KMS-11 (cell line): ENCODE results near the gene CAMTA1.

ENCODE experiments used
- H2AFZ ChIP-seq: fragments of 200-600 bp; sonication (generic); 2 replicates; pipeline ENCODE4 v1.6.1; 2016; ENCODE audit warnings: antibody characterized with exemption, mixed run types, low read depth
- H3K27ac ChIP-seq: fragments of 200-600 bp; sonication (generic); 2 replicates; pipeline ENCODE4 v1.6.1; 2016; ENCODE audit warnings: mild to moderate bottlenecking, mixed run types
- H3K27me3 ChIP-seq: fragments of 200-600 bp; sonication (generic); 2 replicates; pipeline ENCODE4 v1.6.1; 2017; ENCODE audit warnings: mild to moderate bottlenecking, low read depth, mixed run types, moderate library complexity; ENCODE audit not compliant: insufficient read depth
- H3K36me3 ChIP-seq: fragments of 200-600 bp; sonication (generic); 2 replicates; pipeline ENCODE4 v1.6.1; 2017; ENCODE audit warnings: mild to moderate bottlenecking, mixed run types; ENCODE audit not compliant: insufficient read depth
- H3K4me1 ChIP-seq: fragments of 200-600 bp; sonication (generic); 2 replicates; pipeline ENCODE4 v1.6.1; 2016; ENCODE audit warnings: mild to moderate bottlenecking, low read depth, mixed run types; ENCODE audit not compliant: poor library complexity, severe bottlenecking
- H3K4me2 ChIP-seq: fragments of 200-600 bp; sonication (generic); 2 replicates; pipeline ENCODE4 v1.7.0; 2016; ENCODE audit warnings: mild to moderate bottlenecking, mixed run types
- H3K4me3 ChIP-seq: fragments of 200-600 bp; sonication (generic); IDR thresholded peaks from 2 replicates; pipeline ENCODE4 v1.6.1; 2017; ENCODE audit warnings: low read depth, low read length, mixed read lengths; ENCODE audit not compliant: insufficient read depth
- H3K79me2 ChIP-seq: fragments of 200-600 bp; sonication (generic); 2 replicates; pipeline ENCODE4 v1.6.1; 2016; ENCODE audit warnings: low read depth, mixed run types; ENCODE audit not compliant: insufficient read depth
- H3K9ac ChIP-seq: fragments of 200-600 bp; sonication (generic); 2 replicates; pipeline ENCODE4 v1.6.1; 2016; ENCODE audit warnings: mild to moderate bottlenecking, mixed run types
- H4K20me1 ChIP-seq: fragments of 200-600 bp; sonication (generic); 2 replicates; pipeline ENCODE4 v1.6.1; 2016; ENCODE audit warnings: mild to moderate bottlenecking, mixed run types; ENCODE audit not compliant: insufficient read depth
- CTCF ChIP-seq: fragments of 200-600 bp; sonication (generic); conservative IDR thresholded peaks from 2 replicates; pipeline ENCODE4 v1.6.1; 2017; ENCODE audit warnings: low read depth, mild to moderate bottlenecking, antibody characterized with exemption, low read length, moderate library complexity, mixed read lengths

The CAMTA1 gene

GRCh38 chr1:7630378-7630777 is 845.1 kb downstream of the CAMTA1 start:
- H3K36me3 ChIP-seq: no peaks in the 10 kb centered on the region
- H3K9ac ChIP-seq: no peak overlapping the region
- H3K4me1 ChIP-seq: no peaks in the 10 kb centered on the region
- H3K27me3 ChIP-seq: peaks cover 94% of the 10 kb centered on the region
- no peak overlapping the region for H2AFZ ChIP-seq
- no peak overlapping the region for H3K4me3 ChIP-seq
- TF ChIP-seq CTCF: no peak
- no peak overlapping the region for H3K27ac ChIP-seq
- no peaks in the 10 kb centered on the region for H3K79me2 ChIP-seq
- H3K4me2 ChIP-seq: no peak overlapping the region
- H4K20me1 ChIP-seq: no peaks in the 10 kb centered on the region

GRCh38 chr1:7632176-7632575 is 846.9 kb downstream of the CAMTA1 start:
- H3K4me3 ChIP-seq: no peak overlapping the region
- TF ChIP-seq CTCF: no peak
- no peak overlapping the region for H3K9ac ChIP-seq
- H3K4me1 ChIP-seq: no peaks in the 10 kb centered on the region
- no peaks in the 10 kb centered on the region for H4K20me1 ChIP-seq
- H2AFZ ChIP-seq: no peak overlapping the region
- peaks cover 91% of the 10 kb centered on the region for H3K27me3 ChIP-seq
- H3K4me2 ChIP-seq: no peak overlapping the region
- H3K27ac ChIP-seq: no peak overlapping the region
- no peaks in the 10 kb centered on the region for H3K36me3 ChIP-seq
- no peaks in the 10 kb centered on the region for H3K79me2 ChIP-seq

GRCh38 chr1:7632681-7633080 is 847.4 kb downstream of the CAMTA1 start:
- Histone ChIP-seq H2AFZ (no peak overlapping the region), H3K36me3 (no peaks in the 10 kb centered on the region), H3K27ac (no peak overlapping the region), H4K20me1 (no peaks in the 10 kb centered on the region), H3K4me2 (no peak overlapping the region), H3K4me3 (no peak overlapping the region), H3K27me3 (peaks cover 91% of the 10 kb centered on the region), H3K9ac (no peak overlapping the region), H3K79me2 (no peaks in the 10 kb centered on the region), H3K4me1 (no peaks in the 10 kb centered on the region)
- TF ChIP-seq CTCF: no peak

- no peaks in the 10 kb centered on the region for H3K4me1 ChIP-seq
- H3K4me3 ChIP-seq: no peak overlapping the region
- no peaks in the 10 kb centered on the region for H4K20me1 ChIP-seq
- no peaks in the 10 kb centered on the region for H3K36me3 ChIP-seq
- H3K4me2 ChIP-seq: no peak overlapping the region
- no peak overlapping the region for H3K27ac ChIP-seq
- no peak overlapping the region for H3K9ac ChIP-seq
- no peak for TF ChIP-seq CTCF
- no peak overlapping the region for H2AFZ ChIP-seq
- no peaks in the 10 kb centered on the region for H3K79me2 ChIP-seq
- H3K27me3 ChIP-seq: peaks cover 93% of the 10 kb centered on the region
Observed at GRCh38 chr1:7633506-7634245, 848.4 kb downstream of the CAMTA1 start.
